HEK293 (cell line): ENCODE results near the gene DNAJC13.
A peak's percentile ranks its signal among the peaks of the same experiment; 100 is the strongest.

ENCODE experiments used
- GLIS1 ChIP-seq: fragments of 450-650 bp; formaldehyde crosslinking; IDR thresholded peaks from 2 replicates; pipeline ENCODE4 v1.5.1; 2016; ENCODE audit warnings: missing biosample characterization, missing genetic modification characterization
- IKZF3 ChIP-seq: fragments of 450-650 bp; IDR thresholded peaks from 2 replicates; pipeline ENCODE4 v1.5.0; 2018; ENCODE audit warnings: missing biosample characterization, mild to moderate bottlenecking, missing genetic modification characterization, moderate library complexity
- INSM2 ChIP-seq: fragments of 450-650 bp; formaldehyde crosslinking; IDR thresholded peaks from 2 replicates; pipeline ENCODE4 v1.5.1; 2016; ENCODE audit warnings: missing biosample characterization, missing genetic modification characterization
- KLF17 ChIP-seq: fragments of 450-650 bp; formaldehyde crosslinking; IDR thresholded peaks from 2 replicates; pipeline ENCODE4 v1.5.1; 2016; ENCODE audit warnings: missing biosample characterization, missing genetic modification characterization
- MZF1 ChIP-seq: fragments of 450-650 bp; formaldehyde crosslinking; IDR thresholded peaks from 2 replicates; pipeline ENCODE4 v1.5.1; 2017; ENCODE audit warnings: missing biosample characterization, missing genetic modification characterization, borderline replicate concordance
- SP3 ChIP-seq: fragments of 450-650 bp; formaldehyde crosslinking; IDR thresholded peaks from 2 replicates; pipeline ENCODE4 v1.5.1; 2016; ENCODE audit warnings: missing biosample characterization, missing genetic modification characterization
- TCF7L2 ChIP-seq: IDR thresholded peaks from 2 replicates; pipeline ENCODE4 v1.6.1; 2011; ENCODE audit warnings: low read depth, mild to moderate bottlenecking, inconsistent platforms, low read length, moderate library complexity, borderline replicate concordance
- ZBTB20 ChIP-seq: fragments of 450-650 bp; formaldehyde crosslinking; IDR thresholded peaks from 2 replicates; pipeline ENCODE4 v1.5.1; 2016; ENCODE audit warnings: missing biosample characterization, missing genetic modification characterization
- ZFP37 ChIP-seq: fragments of 450-650 bp; formaldehyde crosslinking; IDR thresholded peaks from 2 replicates; pipeline ENCODE4 v1.5.1; 2016; ENCODE audit warnings: missing biosample characterization, missing genetic modification characterization
- ZNF132 ChIP-seq: fragments of 450-650 bp; formaldehyde crosslinking; IDR thresholded peaks from 2 replicates; pipeline ENCODE4 v1.5.1; 2017; ENCODE audit warnings: missing biosample characterization, missing genetic modification characterization, borderline replicate concordance
- ZNF211 ChIP-seq: fragments of 450-650 bp; formaldehyde crosslinking; IDR thresholded peaks from 2 replicates; pipeline ENCODE4 v1.5.1; 2016; ENCODE audit warnings: low read depth, missing biosample characterization, missing genetic modification characterization
- ZNF280C ChIP-seq: fragments of 450-650 bp; formaldehyde crosslinking; IDR thresholded peaks from 2 replicates; pipeline ENCODE4 v1.5.1; 2016; ENCODE audit warnings: missing biosample characterization, missing genetic modification characterization
- ZNF335 ChIP-seq: fragments of 450-650 bp; formaldehyde crosslinking; conservative IDR thresholded peaks from 2 replicates; pipeline ENCODE4 v1.5.1; 2016; ENCODE audit warnings: missing biosample characterization, missing genetic modification characterization
- ZNF366 ChIP-seq: fragments of 450-650 bp; formaldehyde crosslinking; conservative IDR thresholded peaks from 2 replicates; pipeline ENCODE4 v1.5.1; 2016; ENCODE audit warnings: missing biosample characterization, missing genetic modification characterization
- ZNF404 ChIP-seq: fragments of 450-650 bp; formaldehyde crosslinking; IDR thresholded peaks from 2 replicates; pipeline ENCODE4 v1.5.1; 2017; ENCODE audit warnings: missing biosample characterization, missing genetic modification characterization
- ZNF501 ChIP-seq: fragments of 450-650 bp; formaldehyde crosslinking; IDR thresholded peaks from 2 replicates; pipeline ENCODE4 v1.5.1; 2016; ENCODE audit warnings: missing biosample characterization, missing genetic modification characterization
- ZNF529 ChIP-seq: fragments of 450-650 bp; formaldehyde crosslinking; IDR thresholded peaks from 2 replicates; pipeline ENCODE4 v1.5.1; 2017; ENCODE audit warnings: missing genetic modification characterization, missing biosample characterization; ENCODE audit not compliant: insufficient replicate concordance
- ZNF530 ChIP-seq: fragments of 450-650 bp; formaldehyde crosslinking; IDR thresholded peaks from 2 replicates; pipeline ENCODE4 v1.5.1; 2016; ENCODE audit warnings: low read depth, missing biosample characterization, missing genetic modification characterization
- ZNF626 ChIP-seq: fragments of 450-650 bp; sonication (Bioruptor Pico); formaldehyde crosslinking; IDR thresholded peaks from 2 replicates; pipeline ENCODE4 v1.5.1; 2018; ENCODE audit warnings: missing biosample characterization, missing genetic modification characterization, inconsistent platforms
- ZNF658 ChIP-seq: fragments of 450-650 bp; formaldehyde crosslinking; IDR thresholded peaks from 2 replicates; pipeline ENCODE4; 2016; ENCODE audit warnings: missing biosample characterization, missing genetic modification characterization
- ZNF677 ChIP-seq: fragments of 450-650 bp; IDR thresholded peaks from 2 replicates; pipeline ENCODE4 v1.5.0; 2018; ENCODE audit warnings: missing biosample characterization, mild to moderate bottlenecking, missing genetic modification characterization, moderate library complexity
- ZNF701 ChIP-seq: fragments of 450-650 bp; formaldehyde crosslinking; IDR thresholded peaks from 2 replicates; pipeline ENCODE4 v1.5.1; 2016; ENCODE audit warnings: missing biosample characterization, missing genetic modification characterization
- ZNF791 ChIP-seq: fragments of 450-650 bp; formaldehyde crosslinking; IDR thresholded peaks from 2 replicates; pipeline ENCODE4 v1.5.1; 2016; ENCODE audit warnings: missing biosample characterization, missing genetic modification characterization
- TF ChIP-seq, protein P1 (sequence below): fragments of 450-650 bp; IDR thresholded peaks from 2 replicates; pipeline ENCODE4 v1.5.1; 2018; ENCODE audit warnings: missing biosample characterization, mild to moderate bottlenecking, missing genetic modification characterization
- TF ChIP-seq, protein P2 (sequence below): fragments of 450-650 bp; formaldehyde crosslinking; IDR thresholded peaks from 2 replicates; pipeline ENCODE4 v1.5.1; 2016; ENCODE audit warnings: missing biosample characterization, missing genetic modification characterization
- TF ChIP-seq, protein P3 (sequence below): fragments of 450-650 bp; formaldehyde crosslinking; IDR thresholded peaks from 2 replicates; pipeline ENCODE4 v1.5.0; 2017; ENCODE audit warnings: missing biosample characterization, missing genetic modification characterization, borderline replicate concordance
- TF ChIP-seq, protein P4 (sequence below): fragments of 450-650 bp; formaldehyde crosslinking; optimal IDR thresholded peaks from 2 replicates; pipeline ENCODE3; 2016; ENCODE audit warnings: missing biosample characterization, mild to moderate bottlenecking, missing genetic modification characterization

The DNAJC13 gene

DNA sequence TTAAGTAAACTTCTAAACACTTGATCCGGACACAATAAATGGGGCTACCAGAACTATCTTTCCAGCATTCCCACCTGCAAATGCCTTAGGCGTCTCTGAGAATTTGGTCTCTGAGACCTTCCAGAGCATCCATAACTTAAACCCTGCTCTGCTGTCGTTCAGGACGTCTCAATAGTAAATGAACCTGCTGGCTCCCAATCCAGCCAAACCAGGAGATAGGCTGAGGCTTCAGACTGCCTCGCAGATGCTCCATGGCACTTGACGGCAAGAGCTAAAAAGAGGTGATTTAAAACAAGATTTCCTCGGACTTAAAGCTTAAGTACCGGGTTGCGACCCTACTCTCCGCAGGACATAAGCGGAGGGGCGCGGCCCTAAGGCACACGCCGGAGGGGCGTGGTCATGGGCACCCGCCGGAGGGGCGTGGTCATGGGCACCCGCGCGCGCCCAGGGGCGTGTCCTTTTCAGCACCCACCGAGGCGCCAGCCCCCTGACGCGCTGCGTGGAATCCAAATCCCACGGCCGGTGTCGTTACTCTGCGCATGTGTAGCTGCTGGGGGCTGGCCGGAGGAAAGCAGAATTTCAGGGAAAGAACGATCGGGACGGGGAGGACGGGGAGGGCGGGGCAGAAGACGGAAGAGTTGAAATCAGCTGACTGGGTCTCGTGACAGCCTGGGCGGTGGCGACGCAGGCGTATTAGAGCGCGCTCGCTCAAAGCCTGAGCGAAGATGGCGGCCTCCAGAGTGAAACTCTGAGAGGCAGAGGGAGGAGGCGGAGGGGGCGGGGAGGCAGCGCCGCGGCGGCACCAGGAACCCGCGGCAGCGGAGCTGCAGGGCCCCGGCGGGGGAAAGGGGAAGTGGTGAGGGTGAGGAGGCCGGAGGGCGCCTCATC, at the start of gene DNAJC13 (continued):
- TF ChIP-seq, protein P1, sequence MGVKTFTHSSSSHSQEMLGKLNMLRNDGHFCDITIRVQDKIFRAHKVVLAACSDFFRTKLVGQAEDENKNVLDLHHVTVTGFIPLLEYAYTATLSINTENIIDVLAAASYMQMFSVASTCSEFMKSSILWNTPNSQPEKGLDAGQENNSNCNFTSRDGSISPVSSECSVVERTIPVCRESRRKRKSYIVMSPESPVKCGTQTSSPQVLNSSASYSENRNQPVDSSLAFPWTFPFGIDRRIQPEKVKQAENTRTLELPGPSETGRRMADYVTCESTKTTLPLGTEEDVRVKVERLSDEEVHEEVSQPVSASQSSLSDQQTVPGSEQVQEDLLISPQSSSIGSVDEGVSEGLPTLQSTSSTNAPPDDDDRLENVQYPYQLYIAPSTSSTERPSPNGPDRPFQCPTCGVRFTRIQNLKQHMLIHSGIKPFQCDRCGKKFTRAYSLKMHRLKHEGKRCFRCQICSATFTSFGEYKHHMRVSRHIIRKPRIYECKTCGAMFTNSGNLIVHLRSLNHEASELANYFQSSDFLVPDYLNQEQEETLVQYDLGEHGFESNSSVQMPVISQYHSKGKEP (tag by site-specific recombination) = no peak
- TF ChIP-seq ZNF791 (tag by site-specific recombination) = no peak
- no peak for TF ChIP-seq ZNF501 (tag by site-specific recombination)
- no peak for TF ChIP-seq GLIS1
- TF ChIP-seq, protein P2, sequence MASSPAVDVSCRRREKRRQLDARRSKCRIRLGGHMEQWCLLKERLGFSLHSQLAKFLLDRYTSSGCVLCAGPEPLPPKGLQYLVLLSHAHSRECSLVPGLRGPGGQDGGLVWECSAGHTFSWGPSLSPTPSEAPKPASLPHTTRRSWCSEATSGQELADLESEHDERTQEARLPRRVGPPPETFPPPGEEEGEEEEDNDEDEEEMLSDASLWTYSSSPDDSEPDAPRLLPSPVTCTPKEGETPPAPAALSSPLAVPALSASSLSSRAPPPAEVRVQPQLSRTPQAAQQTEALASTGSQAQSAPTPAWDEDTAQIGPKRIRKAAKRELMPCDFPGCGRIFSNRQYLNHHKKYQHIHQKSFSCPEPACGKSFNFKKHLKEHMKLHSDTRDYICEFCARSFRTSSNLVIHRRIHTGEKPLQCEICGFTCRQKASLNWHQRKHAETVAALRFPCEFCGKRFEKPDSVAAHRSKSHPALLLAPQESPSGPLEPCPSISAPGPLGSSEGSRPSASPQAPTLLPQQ (tag by site-specific recombination) = no peak
- no peak for TF ChIP-seq MZF1
- TF ChIP-seq ZNF366 (tag by site-specific recombination) = peak; percentile 70
- no peak for TF ChIP-seq TCF7L2
- TF ChIP-seq ZNF658 (tag by site-specific recombination) = no peak
- TF ChIP-seq INSM2 = no peak
- no peak for TF ChIP-seq IKZF3 (tag by site-specific recombination)
- TF ChIP-seq ZNF626 (tag by site-specific recombination) = no peak
- TF ChIP-seq, protein P3, sequence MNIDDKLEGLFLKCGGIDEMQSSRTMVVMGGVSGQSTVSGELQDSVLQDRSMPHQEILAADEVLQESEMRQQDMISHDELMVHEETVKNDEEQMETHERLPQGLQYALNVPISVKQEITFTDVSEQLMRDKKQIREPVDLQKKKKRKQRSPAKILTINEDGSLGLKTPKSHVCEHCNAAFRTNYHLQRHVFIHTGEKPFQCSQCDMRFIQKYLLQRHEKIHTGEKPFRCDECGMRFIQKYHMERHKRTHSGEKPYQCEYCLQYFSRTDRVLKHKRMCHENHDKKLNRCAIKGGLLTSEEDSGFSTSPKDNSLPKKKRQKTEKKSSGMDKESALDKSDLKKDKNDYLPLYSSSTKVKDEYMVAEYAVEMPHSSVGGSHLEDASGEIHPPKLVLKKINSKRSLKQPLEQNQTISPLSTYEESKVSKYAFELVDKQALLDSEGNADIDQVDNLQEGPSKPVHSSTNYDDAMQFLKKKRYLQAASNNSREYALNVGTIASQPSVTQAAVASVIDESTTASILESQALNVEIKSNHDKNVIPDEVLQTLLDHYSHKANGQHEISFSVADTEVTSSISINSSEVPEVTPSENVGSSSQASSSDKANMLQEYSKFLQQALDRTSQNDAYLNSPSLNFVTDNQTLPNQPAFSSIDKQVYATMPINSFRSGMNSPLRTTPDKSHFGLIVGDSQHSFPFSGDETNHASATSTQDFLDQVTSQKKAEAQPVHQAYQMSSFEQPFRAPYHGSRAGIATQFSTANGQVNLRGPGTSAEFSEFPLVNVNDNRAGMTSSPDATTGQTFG (tag by site-specific recombination) = no peak
- TF ChIP-seq ZNF530 (tag by site-specific recombination) = no peak
- no peak; the same call in 1 of the 2 replicates for TF ChIP-seq ZBTB20 (tag by site-specific recombination)
- TF ChIP-seq, protein P4, sequence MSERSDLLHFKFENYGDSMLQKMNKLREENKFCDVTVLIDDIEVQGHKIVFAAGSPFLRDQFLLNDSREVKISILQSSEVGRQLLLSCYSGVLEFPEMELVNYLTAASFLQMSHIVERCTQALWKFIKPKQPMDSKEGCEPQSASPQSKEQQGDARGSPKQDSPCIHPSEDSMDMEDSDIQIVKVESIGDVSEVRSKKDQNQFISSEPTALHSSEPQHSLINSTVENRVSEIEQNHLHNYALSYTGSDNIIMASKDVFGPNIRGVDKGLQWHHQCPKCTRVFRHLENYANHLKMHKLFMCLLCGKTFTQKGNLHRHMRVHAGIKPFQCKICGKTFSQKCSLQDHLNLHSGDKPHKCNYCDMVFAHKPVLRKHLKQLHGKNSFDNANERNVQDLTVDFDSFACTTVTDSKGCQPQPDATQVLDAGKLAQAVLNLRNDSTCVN = peak; percentile 80
- TF ChIP-seq ZFP37 (tag by site-specific recombination) = no peak
- no peak for TF ChIP-seq ZNF404 (tag by site-specific recombination)
- no peak for TF ChIP-seq ZNF529 (tag by site-specific recombination)
- no peak for TF ChIP-seq ZNF701 (tag by site-specific recombination)
- TF ChIP-seq ZNF280C (tag by site-specific recombination) = no peak
- TF ChIP-seq ZNF677 (tag by site-specific recombination) = no peak
- TF ChIP-seq SP3 (tag by site-specific recombination) = peak; percentile 79
- TF ChIP-seq ZNF211 = no peak
- TF ChIP-seq ZNF132 = no peak
- no peak for TF ChIP-seq KLF17 (tag by site-specific recombination)
- TF ChIP-seq ZNF335 = peak; percentile 62
